Activated CD4-positive, CD25-positive, alpha-beta regulatory T cell (primary cell): ENCODE results near the gene GCNA.

Experiments
- DNase-seq, 4 experiments: peaks; one replicate each; lab custom pipeline; 2025; lab: John Stamatoyannopoulos, UW

The GCNA gene

DNA sequence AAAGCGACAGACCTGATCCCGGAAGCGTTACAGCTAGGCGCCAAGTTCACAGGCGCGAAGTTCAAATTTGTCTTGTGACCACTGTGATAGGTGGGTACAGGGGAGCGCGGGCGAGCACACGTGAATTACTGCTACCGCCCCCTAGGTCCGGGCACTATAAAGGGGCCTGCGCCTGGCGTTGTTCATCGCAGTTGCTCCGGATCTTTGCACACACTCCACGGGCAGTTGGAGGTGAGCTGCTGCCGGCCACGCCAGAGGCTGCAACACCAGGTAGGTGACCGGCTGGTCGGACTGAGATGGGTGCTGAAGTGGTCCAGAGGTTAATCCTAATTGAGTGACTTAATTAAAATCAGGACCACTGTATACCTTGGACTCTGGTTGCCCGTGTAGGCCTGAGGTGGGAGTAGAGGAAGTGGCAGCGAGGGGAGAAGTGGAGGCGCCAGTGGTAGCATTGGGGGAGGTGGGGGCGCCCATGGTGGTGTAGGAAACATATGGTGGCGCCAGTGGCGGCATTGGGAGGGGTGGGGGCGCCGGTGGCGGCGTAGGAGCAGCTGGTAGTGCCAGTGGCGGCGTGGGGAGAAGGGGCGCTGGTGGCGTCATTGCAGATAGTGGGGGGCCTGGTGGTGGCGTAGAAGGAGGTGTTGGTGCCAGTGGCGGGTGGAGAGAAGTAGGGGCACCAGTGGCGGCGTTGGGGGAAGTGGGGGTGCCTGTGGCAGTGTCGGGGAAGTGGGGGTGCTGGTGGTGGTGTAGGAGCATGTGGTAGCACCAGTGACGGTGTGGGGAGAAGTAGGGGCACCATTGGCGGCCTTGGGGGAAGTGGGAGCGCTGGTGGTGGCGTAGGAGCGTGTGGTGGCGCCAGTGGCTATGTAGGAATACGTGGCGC lies at the start of gene GCNA:
Gene GCNA (plus strand): TSS at position 185 of the 883 bp plus-strand sequence. CDS start 2,385 bp downstream, outside the sequence.
- DNase-seq, result peak in 1 of 4 experiments; percentile 0

DNA sequence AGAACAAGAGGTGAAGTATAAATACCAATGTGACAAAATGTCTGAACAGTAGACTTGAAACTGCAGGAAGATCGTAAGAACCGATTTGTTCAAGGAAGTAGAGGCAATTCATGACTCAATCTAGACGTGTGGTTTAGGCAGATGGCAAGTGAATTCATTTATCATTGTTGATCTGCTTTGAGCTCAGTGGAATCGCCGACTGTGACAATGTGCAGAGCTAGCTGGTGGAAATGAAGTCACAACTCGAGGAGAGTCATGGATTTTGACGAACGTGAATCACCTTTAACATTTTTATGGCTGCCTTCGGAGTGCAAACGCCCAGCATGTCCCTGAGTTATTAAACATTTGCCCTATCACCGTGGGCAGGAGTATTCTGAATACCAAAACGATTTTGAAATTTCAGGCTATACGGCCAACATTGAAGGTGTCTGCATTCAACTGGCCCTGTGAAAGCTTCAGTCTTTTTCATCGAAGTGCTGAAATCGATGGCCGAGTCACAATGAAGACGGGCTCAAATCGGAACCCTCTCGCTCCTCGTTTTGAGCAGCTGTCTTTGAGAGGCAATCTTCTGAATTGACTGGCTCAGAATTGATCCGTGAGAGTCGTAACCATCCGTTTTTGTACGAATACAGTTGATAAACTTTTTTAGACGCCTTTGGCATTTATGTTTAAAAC lies 46.0 kb upstream of the GCNA start:
- DNase-seq, result peak in 3 of 4 experiments; percentile 1 to 11 (median 9)

- DNase-seq, result peak; percentile 71 to 85 (median 78)
Observed at GRCh38 chrX:71532753-71533425, 45.3 kb upstream of the GCNA start, which contains the start of gene OGT. OGT (plus strand) TSS chrX:71533104; CDS start chrX:71533300, 196 bp downstream.

DNA sequence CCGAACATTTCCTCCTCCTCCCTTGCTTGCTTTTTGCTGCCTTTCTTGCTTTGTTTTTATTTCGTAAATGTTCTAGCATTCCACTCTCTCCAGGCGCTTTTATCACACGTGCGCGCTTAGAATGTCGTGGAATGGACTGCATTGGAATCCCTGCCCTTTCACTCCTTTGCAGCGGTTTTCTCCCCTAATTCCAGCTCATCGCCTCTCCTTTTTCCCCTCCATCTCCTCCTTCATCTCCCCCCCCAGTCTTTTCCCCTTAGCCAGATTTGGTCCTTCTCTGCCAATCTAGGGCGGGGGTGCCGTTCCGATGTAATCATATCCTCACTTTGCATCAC lies 44.8 kb upstream of the GCNA start:
- peak in 1 of 4 experiments; percentile 2 for DNase-seq

DNA sequence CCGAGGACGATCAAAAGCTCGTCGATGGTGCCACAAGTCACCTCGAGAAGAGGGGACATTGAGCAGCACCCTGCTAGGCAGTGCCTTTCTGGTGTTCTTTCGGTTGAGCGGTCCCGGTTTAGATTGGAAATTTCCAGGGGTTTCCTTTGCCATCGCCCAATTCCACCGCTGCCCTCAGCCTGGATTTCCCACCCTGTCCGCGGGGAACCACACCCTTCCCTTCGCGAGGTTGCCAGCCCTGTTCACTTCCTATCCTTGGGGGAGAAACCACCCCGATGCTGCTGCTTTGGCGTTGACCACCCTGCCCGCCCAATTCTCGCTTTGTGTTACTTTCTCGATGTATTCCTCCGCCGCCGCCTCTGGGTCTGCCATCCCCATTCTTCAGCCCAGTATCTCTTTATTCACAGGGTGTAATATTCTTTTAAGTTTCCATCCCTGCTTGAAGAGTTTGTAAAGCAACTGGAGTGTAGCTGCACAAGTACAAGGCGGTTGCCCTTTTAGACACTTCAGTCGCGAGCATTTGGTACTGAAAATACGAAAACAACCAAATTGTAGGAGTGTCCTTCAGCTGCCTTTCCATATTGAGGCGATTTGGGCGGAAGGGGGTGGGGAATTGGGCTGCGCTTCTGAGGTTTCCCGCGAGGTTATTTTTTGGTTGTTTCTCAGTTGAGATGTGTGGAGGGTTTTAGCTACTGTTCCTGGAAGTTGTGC lies 44.2 kb upstream of the GCNA start:
- DNase-seq, result peak; percentile 1 to 23 (median 8)

GRCh38 chrX:71534773-71535544 lies 43.3 kb upstream of the GCNA start:
- DNase-seq, result no peak

DNA sequence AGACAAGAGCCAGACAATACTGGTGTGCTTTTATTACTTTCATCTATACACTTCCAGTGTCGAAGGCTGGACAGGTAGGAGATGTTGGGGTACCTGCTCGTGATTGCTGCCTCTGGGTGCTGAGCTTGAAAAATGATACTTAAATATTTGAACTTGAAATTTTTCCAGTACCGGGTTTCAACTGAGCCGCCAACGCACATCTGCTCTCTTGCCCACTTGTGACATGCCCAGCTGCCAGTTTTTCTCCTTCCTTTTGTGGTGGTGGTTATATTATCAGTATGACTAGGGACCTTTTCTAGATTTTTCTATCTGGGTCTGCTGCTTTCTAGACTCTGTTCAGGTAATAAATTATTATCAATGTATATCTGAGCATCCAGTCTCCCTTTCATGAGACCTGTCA lies 42.0 kb upstream of the GCNA start:
- DNase-seq, result no peak

GRCh38 chrX:71537743-71538142 lies 40.5 kb upstream of the GCNA start:
- no peak for DNase-seq

- no peak for DNase-seq
Observed at GRCh38 chrX:71540801-71541200, 37.4 kb upstream of the GCNA start.

DNA sequence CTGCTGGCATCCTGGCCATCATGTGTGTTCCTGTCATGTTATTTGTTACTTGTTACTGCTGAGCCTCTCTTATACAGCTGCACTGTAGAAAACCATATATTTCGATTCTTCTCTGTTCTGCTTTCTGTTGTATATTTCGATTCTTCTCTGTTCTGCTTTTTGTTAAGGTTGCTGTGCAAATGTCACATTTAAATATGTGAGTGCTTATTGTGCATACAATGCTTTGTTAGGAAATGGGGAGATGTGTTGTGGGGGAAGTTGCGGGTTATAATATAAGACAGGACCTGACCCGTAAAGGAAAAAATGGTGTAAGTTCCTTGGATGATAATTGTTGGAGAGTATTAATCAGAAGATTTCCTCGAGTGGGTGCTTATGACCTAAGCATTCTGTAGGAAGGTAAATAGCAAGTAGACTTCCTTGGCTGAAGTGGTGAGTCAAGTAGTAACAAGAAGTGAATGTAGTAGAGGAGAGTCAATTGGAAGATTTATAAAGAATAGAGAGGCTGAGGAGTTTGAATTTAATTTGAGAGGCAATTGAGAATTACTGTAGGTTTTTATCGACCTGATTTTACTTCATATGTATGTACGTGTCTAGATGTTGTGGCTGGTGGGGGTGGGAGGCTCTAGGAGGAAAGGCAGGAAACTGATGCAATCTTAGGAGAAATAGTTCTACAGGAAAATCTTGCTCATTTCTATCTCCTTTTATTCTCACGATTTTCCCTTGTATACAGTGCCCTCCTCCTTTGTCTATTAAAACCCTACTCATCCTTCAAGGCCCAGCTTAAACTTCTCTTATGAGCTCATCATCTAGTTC lies 36.8 kb upstream of the GCNA start:
- no peak for DNase-seq

DNA sequence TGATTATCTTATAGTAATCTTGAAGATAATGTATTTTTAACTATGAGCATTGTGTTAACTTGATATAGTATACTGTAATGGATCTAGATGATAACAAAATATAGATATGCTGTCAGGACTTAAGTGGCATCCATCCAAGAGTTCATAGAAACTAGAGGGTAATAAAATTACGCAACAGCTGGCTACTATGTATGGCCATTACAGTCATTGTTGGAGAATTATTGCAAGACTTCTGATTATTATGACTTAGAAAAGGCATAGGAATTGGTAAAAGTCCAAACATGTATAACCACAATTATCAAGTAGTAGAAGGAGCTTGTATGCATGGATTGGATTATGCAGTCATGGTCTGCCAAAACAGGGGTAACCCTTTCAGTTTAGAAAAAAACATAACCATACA lies 35.8 kb upstream of the GCNA start:
- DNase-seq, result no peak

DNA sequence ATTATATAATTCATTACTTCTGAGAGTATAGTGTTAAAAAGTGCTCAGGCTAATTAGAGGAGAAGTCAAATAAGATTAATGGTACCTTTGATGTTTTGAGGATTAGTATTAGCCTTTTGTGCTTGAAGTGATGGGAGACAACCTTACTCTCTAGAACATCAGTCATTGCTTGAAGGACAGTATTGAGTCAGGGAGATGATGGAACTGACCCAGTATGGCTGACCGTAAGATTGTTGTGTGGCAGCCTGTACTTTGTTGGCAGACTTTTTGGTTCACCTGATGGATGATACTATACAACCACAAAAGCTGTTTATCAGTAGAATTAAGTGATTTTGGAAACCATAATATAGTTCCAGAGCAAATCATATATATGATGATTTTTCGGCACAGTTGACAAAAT lies 35.4 kb upstream of the GCNA start:
- DNase-seq, result no peak

DNA sequence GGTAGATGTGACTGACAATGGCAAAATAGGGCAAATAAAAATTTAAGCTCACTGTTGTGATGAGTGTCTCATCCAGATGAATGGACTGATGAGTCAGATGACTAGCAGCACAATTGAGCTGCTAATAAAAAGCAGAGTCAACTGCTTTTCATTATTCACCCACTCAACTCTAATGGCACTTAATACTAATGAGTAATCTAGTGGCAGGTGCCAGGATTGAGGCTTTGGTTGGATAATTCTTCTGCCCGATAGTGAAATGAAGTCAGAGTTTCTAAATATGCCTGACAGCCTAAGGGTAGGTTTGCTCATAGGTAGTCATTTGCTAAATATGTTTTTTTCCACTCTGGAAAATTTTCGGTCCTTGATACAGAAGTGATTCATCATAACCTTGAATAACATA lies 34.9 kb upstream of the GCNA start:
- no peak for DNase-seq

GRCh38 chrX:71545364-71545763 lies 32.9 kb upstream of the GCNA start:
- DNase-seq, result no peak

GRCh38 chrX:71546879-71547278 lies 31.4 kb upstream of the GCNA start:
- DNase-seq, result no peak

DNA sequence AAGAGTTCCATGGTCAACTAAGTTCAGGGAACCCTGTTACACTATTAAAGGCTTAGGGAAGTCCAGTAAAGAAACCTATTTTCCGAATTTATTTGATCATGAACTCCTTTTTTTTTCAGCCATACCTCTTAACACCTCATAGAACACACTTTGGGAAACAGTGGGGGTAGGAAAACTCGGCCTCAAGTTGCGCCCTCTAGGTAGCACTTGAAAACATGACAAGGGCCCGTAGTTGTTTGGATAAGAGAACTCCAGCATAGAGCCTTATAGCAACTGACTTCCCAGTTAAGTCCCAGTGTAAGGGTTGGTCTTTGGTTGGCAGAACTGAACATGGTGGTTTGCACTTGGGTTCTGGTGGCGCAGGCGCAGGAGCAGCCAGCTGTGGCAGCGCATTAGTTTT lies 30.9 kb upstream of the GCNA start:
- no peak for DNase-seq

DNA sequence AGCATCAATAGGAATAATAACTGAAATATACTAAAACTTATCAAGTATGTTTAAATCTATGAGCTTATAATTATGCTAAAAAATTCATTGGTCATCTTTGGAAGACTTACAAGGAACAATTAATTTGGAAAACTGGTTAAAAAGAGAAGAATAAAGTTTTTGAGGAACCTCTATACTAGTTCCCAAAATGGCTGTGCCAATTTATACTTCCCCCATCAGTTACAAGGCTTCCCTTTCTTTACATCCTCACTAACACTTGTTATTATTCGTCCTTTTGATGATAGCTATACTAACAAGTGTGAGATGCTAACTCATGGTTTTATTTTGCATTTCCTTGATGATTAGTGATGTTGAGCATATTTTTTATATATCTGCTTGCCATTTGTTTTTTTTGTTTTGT lies 28.3 kb upstream of the GCNA start:
- no peak for DNase-seq

DNA sequence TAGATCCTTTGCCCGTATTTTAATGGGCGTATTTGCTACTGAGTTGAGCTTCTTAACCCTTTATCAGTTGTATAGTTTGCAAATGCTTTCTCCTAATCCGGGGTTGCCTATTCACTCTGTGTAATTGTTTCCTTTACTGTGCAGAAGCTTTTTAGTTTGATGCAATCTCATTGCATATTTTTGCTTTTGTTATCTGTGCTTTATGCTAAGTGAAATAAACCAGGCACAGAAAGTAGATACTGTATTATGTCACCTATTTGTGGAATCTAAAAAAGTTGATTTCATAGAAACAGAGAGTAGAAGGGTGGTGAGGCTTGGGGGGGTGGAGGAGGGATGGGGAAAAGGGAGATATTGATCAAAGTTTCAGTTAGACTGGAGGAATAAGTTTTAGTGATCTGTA lies 27.7 kb upstream of the GCNA start:
- no peak for DNase-seq

GRCh38 chrX:71556036-71556435 lies 22.2 kb upstream of the GCNA start:
- DNase-seq, result no peak

- no peak for DNase-seq
Observed at GRCh38 chrX:71558920-71559319, 19.3 kb upstream of the GCNA start.
